ENCODE results near the gene TEC.

Gene TEC

DNA sequence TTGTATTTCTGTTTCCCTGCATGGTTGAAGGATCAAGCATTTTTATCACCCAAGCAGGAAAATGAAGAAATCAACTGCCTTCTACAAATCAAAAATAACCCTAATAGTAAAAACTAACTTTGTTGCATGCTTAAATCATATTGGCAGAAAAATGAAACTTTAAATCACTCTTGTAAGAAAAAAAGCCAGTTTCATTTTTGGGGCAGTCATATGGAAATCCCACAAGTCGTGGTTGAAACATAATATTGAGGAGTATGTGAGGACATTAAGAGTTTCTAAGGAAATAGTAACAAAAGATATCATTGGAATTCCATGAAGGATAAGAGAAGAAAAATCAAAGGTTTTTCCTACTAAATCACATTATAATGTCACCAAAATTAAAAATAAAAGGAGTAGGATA, 8.4 kb downstream of the TEC start:
- Histone ChIP-seq H3K27me3 (ENCODE audit: control insufficient read depth, insufficient read depth, low read length) (no peaks in the 10 kb centered on the region), H2AFZ (no peak overlapping the region), H3K4me1 (no peaks in the 10 kb centered on the region), H3K36me3 (ENCODE audit: control insufficient read depth, insufficient read depth, low read length) (no peaks in the 10 kb centered on the region), H3K79me2 (no peaks in the 10 kb centered on the region), H3K9ac (no peak overlapping the region), H3K9me3 (ENCODE audit: control insufficient read depth, low read length) (no peaks in the 10 kb centered on the region), H3K27ac (no peak overlapping the region), H3K4me2 (ENCODE audit: low read length) (no peak overlapping the region), H3K4me3 (ENCODE audit: low read depth, low read length) (no peak overlapping the region)
- no peak for TF ChIP-seq CTCF (IDR thresholded peaks at IDR 0.05)

- Histone ChIP-seq H3K36me3 (ENCODE audit: control insufficient read depth, insufficient read depth, low read length) (no peaks in the 10 kb centered on the region), H3K4me2 (ENCODE audit: low read length) (no peak overlapping the region), H3K4me1 (no peaks in the 10 kb centered on the region), H2AFZ (no peak overlapping the region), H3K4me3 (ENCODE audit: low read depth, low read length) (no peak overlapping the region), H3K27ac (no peak overlapping the region), H3K9ac (no peak overlapping the region), H3K9me3 (ENCODE audit: control insufficient read depth, low read length) (no peaks in the 10 kb centered on the region), H3K27me3 (ENCODE audit: control insufficient read depth, insufficient read depth, low read length) (no peaks in the 10 kb centered on the region), H3K79me2 (no peaks in the 10 kb centered on the region)
- TF ChIP-seq CTCF (IDR thresholded peaks at IDR 0.05): no peak
Observed at GRCh38 chr4:48259748-48260147, 9.9 kb downstream of the TEC start.

DNA sequence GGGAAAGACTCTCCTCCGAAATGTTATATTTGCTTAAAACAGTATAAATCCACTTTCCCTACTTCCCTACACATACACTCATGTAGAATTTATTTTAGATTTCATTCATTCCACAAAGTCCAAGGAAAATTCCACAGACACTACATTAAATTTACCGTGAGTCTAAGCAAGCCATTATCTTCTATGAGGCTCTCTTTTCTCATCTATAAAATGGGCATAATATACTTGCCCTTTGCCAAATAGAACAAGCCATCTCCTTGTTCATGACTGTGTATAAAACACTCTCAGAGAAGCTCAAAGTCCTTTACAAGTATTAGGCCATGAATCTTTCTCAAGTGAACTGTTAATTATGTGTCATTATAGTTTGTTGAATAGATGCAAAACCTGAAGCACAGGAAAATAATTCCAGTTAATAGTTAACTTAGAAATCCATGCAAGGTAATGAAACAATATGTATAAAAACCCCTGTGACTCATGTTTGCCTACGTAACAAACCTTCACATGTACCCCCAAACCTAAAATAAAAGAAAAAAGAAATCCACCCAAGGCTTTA, 10.7 kb downstream of the TEC start:
- no peaks in the 10 kb centered on the region for H3K9me3 ChIP-seq (ENCODE audit: control insufficient read depth, low read length)
- H3K27me3 ChIP-seq (ENCODE audit: control insufficient read depth, insufficient read depth, low read length): no peaks in the 10 kb centered on the region
- no peak overlapping the region for H3K9ac ChIP-seq
- H3K4me3 ChIP-seq (ENCODE audit: low read depth, low read length): no peak overlapping the region
- no peak overlapping the region for H3K4me2 ChIP-seq (ENCODE audit: low read length)
- no peaks in the 10 kb centered on the region for H3K36me3 ChIP-seq (ENCODE audit: control insufficient read depth, insufficient read depth, low read length)
- H3K79me2 ChIP-seq: no peaks in the 10 kb centered on the region
- no peaks in the 10 kb centered on the region for H3K4me1 ChIP-seq
- H2AFZ ChIP-seq: no peak overlapping the region
- no peak overlapping the region for H3K27ac ChIP-seq
- no peak for TF ChIP-seq CTCF (IDR thresholded peaks at IDR 0.05)

GRCh38 chr4:48255959-48256342, 13.7 kb downstream of the TEC start:
- H3K4me3 ChIP-seq (ENCODE audit: low read depth, low read length): no peak overlapping the region
- H3K27ac ChIP-seq: no peak overlapping the region
- no peak for TF ChIP-seq CTCF (IDR thresholded peaks at IDR 0.05)
- H3K9me3 ChIP-seq (ENCODE audit: control insufficient read depth, low read length): no peaks in the 10 kb centered on the region
- H3K36me3 ChIP-seq (ENCODE audit: control insufficient read depth, insufficient read depth, low read length): no peaks in the 10 kb centered on the region
- no peaks in the 10 kb centered on the region for H3K27me3 ChIP-seq (ENCODE audit: control insufficient read depth, insufficient read depth, low read length)
- no peak overlapping the region for H3K4me2 ChIP-seq (ENCODE audit: low read length)
- no peak overlapping the region for H2AFZ ChIP-seq
- no peaks in the 10 kb centered on the region for H3K4me1 ChIP-seq
- no peaks in the 10 kb centered on the region for H3K79me2 ChIP-seq
- H3K9ac ChIP-seq: no peak overlapping the region
